H1 (cell line): ENCODE data around the gene HENMT1. TPM values are rescaled to one million over a fixed set of nuclear protein-coding genes. Genes with fewer than 3 reads are reported as not detected.

ENCODE experiments used
- CHD2 ChIP-seq: IDR thresholded peaks from 2 replicates; pipeline ENCODE4 v1.6.1; 2012; ENCODE audit warnings: low read length, improper control_type of control experiment
- HDAC6 ChIP-seq: IDR thresholded peaks from one replicate; pipeline ENCODE4 v1.7.1; 2012; ENCODE audit warnings: low read depth, mild to moderate bottlenecking, inconsistent platforms, low read length, moderate library complexity
- JUND ChIP-seq: IDR thresholded peaks from 2 replicates; pipeline ENCODE4 v1.6.1; 2011; ENCODE audit warnings: mild to moderate bottlenecking, improper control_type of control experiment, low read length
- TAF7 ChIP-seq: optimal IDR thresholded peaks from 2 replicates; pipeline ENCODE3; 2011; ENCODE audit warnings: low read depth, mild to moderate bottlenecking, inconsistent platforms, low read length, moderate library complexity, borderline replicate concordance
- YY1 ChIP-seq: IDR thresholded peaks from 2 replicates; pipeline ENCODE4 v1.6.1; 2011; ENCODE audit warnings: low read depth, mild to moderate bottlenecking, low read length
- polyA plus RNA-seq, 7 experiments: library from polyadenylated mRNA; depleted of rRNA in 3 of 7; stranded (reverse) in 5 of 7; unstranded in 2 of 7; fragments of >200 nt in 5 of 7; fragments of 200-250 nt in 2 of 7; gene quantifications; 1 replicate in 5 of 7; 2 replicates in 1 of 7; 4 replicates in 1 of 7; pipeline versions ENCODE4 v1.2.1 to v1.2.3, GENCODE V29; 2011 to 2013; ENCODE audit warnings: missing spikeins in 2 of 7, mixed read lengths in 2 of 7
- total RNA-seq: library from RNA; stranded (reverse); fragmentation: NEBNext Ultra II Directional; extraction: Animal tissue kit (Norgen Biotek cat#: 25700); gene quantifications from 2 replicates; pipeline ENCODE4 v1.2.1, GENCODE V29; 2021

Gene HENMT1
- total and polyA plus RNA-seq, 2 of the 8 experiments (the other 6 are each of a cell fraction or from before 2014, with no cell fraction given), result 2.9 to 5.6 TPM

DNA sequence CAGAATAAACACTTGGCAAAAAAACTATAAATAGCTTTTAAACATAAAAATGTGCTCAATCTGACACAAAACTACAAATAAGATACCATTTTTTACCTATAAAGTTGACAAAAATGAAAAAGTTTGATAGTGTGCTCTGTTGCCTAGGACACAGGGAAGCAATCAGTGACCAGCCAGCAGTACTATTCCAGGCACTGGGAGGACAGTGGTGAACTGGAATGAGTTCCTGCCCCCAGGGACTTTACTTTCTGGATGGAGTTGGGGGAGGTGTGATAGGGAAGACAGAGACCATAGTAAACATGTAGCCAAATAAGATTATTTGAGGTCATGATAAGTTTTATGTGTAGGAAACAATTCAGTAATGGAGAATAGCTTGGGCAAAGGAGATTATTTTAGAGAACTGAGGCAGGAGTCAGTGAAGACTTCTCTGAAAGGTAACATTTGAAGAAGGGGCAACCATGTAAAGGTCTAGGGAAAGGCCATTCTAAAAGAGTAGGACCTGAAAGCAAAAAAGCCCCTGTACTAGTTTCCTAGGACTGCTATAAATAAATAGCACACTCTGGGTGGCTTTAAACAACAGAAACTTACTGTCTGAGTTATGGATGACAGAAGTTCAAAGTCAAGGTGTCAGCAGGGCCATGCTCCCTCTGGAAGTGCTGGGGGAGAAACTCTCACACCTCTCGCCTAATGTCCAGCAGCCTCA is 59.0 kb downstream of the HENMT1 start (continued):
- TF ChIP-seq TAF7 (no peak), CHD2 (no peak), YY1 (no peak), JUND (no peak), HDAC6 (no peak)
